ENCODE data around the gene PBXIP1. TPM values are rescaled to one million over a fixed set of nuclear protein-coding genes. Genes with fewer than 3 reads are reported as not detected.
"Not testable (repeated sequence)": the region's sequence is repeated elsewhere in the genome, so short reads cannot be mapped to it uniquely, and the experiment has no call there.

PBXIP1 gene
- polyA plus RNA-seq, 1 donor = 59.6 TPM

GRCh38 chr1:154996966-154997701, 41.2 kb upstream of the PBXIP1 start:
- no peak for DNase-seq

GRCh38 chr1:154995301-154995983, 39.5 kb upstream of the PBXIP1 start:
- not testable (repeated sequence) for DNase-seq

DNA sequence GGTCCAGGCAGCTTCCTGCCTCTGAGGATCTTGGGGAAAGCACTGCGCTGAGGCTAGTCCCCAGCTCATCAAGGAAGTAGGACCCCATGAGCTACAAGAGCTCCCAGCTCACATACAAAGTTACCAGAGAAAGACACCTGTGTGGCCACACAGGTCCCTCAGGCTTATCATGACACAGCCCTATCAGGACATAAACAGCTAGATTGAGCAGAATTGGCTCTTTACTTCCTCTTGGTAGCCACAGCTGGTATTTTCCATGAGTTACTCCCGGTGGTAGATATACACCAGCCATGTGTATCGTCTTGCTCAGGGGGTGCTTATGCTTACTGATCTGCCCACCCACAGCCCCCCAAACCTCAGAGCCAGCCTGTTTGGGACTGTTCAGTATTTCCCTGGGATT, 38.7 kb upstream of the PBXIP1 start:
- DNase-seq = no peak

DNA sequence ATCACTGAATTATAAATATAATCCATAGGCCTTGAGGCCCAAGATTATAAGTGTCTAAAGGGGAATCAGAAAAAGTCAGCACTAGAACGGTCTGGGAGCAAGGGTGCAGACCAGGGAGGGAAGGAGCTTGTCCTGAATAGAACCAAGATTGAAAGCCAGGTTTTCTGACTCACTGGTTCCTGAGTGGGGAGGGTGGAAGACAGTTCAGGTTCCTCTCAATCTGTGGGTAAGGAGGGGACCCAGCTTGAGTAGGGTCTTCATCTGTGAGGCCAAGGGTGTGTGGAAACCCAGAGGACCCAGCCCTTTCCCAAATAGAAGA, 38.3 kb upstream of the PBXIP1 start:
- no peak for DNase-seq

DNA sequence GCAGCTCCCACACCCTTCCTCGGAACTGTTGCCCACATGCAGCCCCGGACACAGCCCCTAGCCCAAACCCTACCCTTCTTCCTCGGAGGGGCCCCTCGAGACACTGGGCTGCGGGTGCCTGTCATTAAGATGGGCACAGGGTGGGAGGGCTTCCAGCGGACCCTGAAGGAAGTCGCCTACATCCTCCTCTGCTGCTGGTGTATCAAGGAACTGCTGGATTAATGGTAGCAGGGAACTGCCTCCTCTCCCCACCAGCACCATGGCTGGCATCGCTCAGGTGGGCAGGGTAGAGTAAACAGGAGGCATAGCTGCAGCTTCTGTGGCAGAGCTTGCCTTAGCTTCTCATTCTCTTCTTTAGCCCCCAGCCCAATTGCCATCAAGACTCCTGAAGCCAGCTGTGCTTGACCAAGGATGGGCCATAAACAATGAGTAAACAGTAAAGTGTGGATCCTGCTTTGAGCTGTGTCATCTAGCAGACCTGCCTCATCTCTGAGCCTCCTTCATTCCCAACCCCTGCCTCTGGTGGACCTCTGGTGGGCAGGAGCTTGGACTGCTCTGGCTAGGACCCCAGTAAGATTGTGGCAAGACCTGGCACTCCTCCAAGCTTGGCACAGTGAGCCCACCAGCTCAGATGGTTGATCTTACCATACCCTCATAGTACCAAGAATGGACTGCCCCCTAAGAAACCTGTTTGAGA, 37.8 kb upstream of the PBXIP1 start, which contains the start of gene LENEP:
TSS of gene LENEP (plus strand) at position 15 of the 697 bp plus-strand sequence. CDS start at position 37, 22 bp downstream.
- no peak for DNase-seq

- DNase-seq = no peak
Measured at GRCh38 chr1:154992721-154993571, 37.0 kb upstream of the PBXIP1 start.

- no peak for DNase-seq
Measured at GRCh38 chr1:154990276-154990675, 34.4 kb upstream of the PBXIP1 start.

DNA sequence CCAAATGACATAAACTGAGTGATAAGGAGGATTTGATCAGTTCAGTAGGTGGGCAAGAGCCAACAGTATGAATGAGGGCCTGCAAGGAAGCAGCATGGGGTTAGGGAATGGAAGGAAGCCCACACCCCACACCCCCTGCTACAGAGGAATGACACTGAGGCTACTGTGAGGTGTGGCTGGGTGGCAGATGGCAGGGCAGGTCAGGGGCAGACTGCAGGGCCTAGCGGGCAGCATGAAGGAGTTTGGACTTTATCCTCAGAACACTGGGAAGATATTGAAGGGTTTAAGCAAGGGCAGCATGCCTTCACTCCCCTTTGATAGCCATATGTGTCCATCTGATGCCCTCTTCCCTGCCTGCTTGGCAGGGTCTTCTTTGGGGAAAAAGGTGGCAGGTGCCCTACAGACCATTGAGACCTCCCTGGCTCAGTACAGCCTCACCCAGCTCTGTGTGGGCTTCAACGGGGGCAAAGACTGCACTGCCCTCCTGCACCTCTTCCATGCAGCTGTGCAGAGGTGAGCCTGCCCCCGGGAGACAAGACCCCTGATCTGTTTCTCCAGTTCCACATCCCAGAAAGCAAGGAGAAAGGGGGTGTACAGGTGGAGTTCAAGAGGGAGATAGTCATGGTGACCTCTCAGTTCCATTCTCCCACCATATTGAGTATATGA, 33.4 kb upstream of the PBXIP1 start:
- no peak for DNase-seq

DNA sequence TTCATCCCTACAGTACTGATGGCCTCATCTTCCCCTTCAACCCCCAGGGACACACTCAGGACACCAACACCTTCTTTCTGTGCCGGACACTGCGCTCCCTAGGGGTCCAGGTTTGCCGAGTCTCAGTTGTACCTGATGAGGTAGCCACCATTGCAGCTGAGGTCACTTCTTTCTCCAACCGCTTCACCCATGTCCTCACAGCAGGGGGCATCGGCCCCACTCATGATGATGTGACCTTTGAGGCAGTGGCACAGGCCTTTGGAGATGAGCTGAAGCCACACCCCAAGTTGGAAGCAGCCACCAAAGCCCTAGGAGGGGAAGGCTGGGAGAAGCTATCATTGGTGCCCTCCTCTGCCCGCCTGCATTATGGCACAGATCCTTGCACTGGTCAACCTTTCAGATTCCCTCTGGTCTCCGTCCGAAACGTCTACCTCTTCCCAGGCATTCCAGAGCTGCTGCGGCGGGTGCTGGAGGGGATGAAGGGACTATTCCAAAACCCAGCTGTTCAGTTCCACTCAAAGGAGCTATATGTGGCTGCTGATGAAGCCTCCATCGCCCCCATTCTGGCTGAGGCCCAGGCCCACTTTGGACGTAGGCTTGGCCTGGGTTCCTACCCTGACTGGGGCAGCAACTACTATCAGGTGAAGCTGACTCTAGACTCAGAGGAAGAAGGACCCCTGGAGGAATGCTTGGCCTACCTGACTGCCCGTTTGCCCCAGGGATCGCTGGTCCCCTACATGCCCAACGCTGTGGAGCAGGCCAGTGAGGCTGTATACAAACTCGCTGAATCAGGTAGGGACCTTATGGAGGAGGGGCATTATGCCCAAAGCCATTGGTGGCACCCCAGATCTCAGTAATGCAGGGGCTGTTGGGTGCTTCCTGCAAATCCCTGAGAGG, 32.4 kb upstream of the PBXIP1 start:
- no peak for DNase-seq

GRCh38 chr1:154987326-154987725, 31.4 kb upstream of the PBXIP1 start:
- no peak for DNase-seq

- not testable (repeated sequence) for DNase-seq
Measured at GRCh38 chr1:154986736-154987135, 30.8 kb upstream of the PBXIP1 start.

GRCh38 chr1:154983776-154984466, 28.0 kb upstream of the PBXIP1 start:
- DNase-seq = no peak

DNA sequence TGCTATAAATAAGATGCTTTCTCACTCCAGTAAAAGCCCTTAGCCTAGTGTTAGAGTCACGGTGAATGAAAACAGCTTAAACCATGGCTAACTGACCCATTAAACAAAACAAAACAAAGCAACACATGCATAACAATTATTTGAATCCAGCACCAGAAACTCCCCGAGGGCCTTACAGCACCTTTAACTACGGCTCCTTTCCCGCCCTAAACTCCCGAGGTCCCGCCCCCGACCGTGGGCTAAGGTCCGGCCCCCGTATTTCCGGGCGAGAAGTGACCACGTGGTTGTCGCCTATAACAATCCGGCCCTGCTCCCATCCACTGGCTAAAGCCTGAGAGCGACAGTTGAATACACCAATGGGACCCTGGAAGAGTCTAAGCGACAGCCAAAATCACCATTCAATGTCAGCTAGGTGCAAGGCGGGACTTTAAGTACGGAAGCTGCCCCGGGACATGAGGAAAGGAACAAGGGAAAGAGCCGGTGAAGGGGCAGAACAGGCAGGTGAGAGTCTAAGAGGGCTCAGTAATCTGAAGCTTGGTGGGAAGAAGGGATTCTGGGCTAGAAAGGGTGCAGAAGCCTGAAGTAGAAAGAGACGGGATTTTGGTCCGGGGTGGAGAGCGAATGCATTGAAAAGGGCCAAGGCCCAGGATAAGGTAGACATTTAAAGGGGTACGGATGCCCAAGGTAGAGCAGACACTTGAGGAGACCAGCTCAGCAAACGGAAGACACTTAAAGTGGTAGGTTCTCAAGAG, 27.2 kb upstream of the PBXIP1 start, which contains the start of gene FLAD1:
TSS of gene FLAD1 (plus strand) at position 448 of the 752 bp plus-strand sequence. CDS start 351 bp downstream, outside the sequence.
- peak; percentile 100 for DNase-seq

- no peak for DNase-seq
Measured at GRCh38 chr1:154982341-154982740, 26.4 kb upstream of the PBXIP1 start.

GRCh38 chr1:154978360-154978759, 22.5 kb upstream of the PBXIP1 start:
- no peak for DNase-seq

DNA sequence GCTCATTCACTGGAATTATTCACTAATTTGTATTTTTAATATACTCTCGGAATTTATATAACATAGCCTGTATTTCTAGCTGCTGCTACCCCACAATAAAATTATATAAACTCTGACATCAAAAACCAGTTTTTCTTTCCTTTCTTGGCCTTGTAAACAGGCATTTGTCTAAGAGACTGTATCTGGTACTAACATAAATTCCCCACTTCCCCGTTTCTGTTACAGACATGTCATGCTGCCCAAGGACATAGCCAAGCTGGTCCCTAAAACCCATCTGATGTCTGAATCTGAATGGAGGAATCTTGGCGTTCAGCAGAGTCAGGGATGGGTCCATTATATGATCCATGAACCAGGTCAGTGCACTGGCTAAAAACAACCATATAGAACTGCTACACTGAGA, 21.9 kb upstream of the PBXIP1 start:
- DNase-seq = not testable (repeated sequence)

DNA sequence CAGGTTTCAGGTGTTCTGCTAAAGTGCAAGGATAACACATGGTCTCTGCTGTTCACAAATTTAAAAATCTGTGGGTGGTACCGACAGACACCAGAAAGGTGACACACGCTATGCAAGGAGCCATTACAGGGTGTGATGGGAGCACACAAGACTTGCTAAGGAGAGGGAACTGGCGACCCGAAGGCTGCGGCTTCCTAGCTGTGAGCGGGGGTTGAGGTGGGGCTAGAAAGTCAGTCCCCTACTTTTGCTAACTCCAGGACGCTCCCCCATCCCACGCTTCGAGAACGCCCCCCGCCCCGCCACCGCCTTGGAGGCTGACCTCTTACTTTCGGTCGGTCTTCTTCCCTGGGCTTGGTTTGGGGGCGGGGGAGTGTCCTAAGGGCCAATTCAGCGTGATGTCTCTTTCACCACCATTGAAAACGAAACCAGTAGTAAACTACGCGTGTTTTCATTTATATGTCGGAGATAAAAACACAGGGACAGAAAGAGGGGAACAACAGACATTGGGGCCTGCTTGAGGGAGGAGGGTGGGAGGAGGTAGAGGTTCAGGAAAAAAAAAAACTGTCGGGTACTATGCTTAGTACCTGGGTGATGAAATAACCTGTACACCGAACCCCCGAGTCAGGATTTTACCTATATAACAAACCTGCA, 19.6 kb upstream of the PBXIP1 start:
- peak; percentile 49 for DNase-seq

GRCh38 chr1:154974808-154975408, 19.0 kb upstream of the PBXIP1 start:
- DNase-seq = peak; percentile 98

Measured in left kidney (tissue), 2 donors.